Panc1 (cell line): ENCODE results near the gene BFSP1. TPM values are rescaled to one million over a fixed set of nuclear protein-coding genes. Genes with fewer than 3 reads are reported as not detected.

ENCODE experiments used
- ATAC-seq: fragments of 200-7000 bp; cut with Tn5 transposase; 2 replicates; pipeline ENCODE4 v1.9.1; 2020; ENCODE audit warnings: mild to moderate bottlenecking, moderate library complexity
- BruUV-seq: library from RNA; stranded (reverse); fragments of 400-500 nt; replicated peaks from 2 replicates; lab custom pipeline; 2021; lab: Mats Ljungman, UMichigan
- CTCF ChIA-PET: fragments of 300-600 bp; sonication (Branson Sonifier 250); formaldehyde crosslinking; loops from one replicate; lab custom pipeline; 2022; ENCODE audit warnings: antibody characterized with exemption; lab: Charles Lee
- POLR2A ChIA-PET: fragments of 300-600 bp; sonication (Branson Sonifier 250); formaldehyde crosslinking; loops from one replicate; lab custom pipeline; 2022; ENCODE audit warnings: antibody characterized with exemption; lab: Charles Lee
- DNase-seq: peaks from one replicate; pipeline ENCODE4 v3.0.0-alpha.2; 2010; ENCODE audit warnings: low read depth, low spot score
- H3K27ac ChIP-seq: 2 replicates; pipeline ENCODE4 v1.5.1; 2011; ENCODE audit warnings: mild to moderate bottlenecking, low read length, inconsistent platforms
- H3K27me3 ChIP-seq: fragments of 200-500 bp; sonication (Bioruptor generic); 2 replicates; pipeline ENCODE4 v1.6.0; 2014; ENCODE audit warnings: low read length, inconsistent platforms; ENCODE audit not compliant: control insufficient read depth, insufficient read depth
- H3K36me3 ChIP-seq: fragments of 200-500 bp; sonication (Bioruptor generic); 2 replicates; pipeline ENCODE4 v1.5.1; 2014; ENCODE audit warnings: inconsistent platforms, mild to moderate bottlenecking, low read length, moderate library complexity; ENCODE audit not compliant: control insufficient read depth, insufficient read depth
- H3K4me1 ChIP-seq: 2 replicates; pipeline ENCODE4 v1.5.1; 2011; ENCODE audit warnings: inconsistent platforms, mild to moderate bottlenecking, low read length, moderate library complexity; ENCODE audit not compliant: control insufficient read depth, insufficient read depth
- H3K4me3 ChIP-seq, 2 experiments: 2 replicates each; pipeline ENCODE4 v1.5.1; 2011 to 2012; ENCODE audit warnings: low read depth in 2 of 2, low read length in 2 of 2, mild to moderate bottlenecking in 2 of 2, inconsistent platforms in 1 of 2, moderate library complexity in 1 of 2
- H3K9me3 ChIP-seq: fragments of 200-500 bp; sonication (Bioruptor generic); 2 replicates; pipeline ENCODE4 v1.5.1; 2014; ENCODE audit warnings: low read depth, mild to moderate bottlenecking, inconsistent platforms, low read length, moderate library complexity; ENCODE audit not compliant: control insufficient read depth, insufficient read depth
- POLR2AphosphoS5 ChIP-seq: IDR thresholded peaks from 2 replicates; pipeline ENCODE4 v1.6.1; 2012; ENCODE audit warnings: mild to moderate bottlenecking, low read depth, low read length, moderate library complexity
- SIN3A ChIP-seq: IDR thresholded peaks from 2 replicates; pipeline ENCODE4 v1.6.1; 2012; ENCODE audit warnings: low read depth, mild to moderate bottlenecking, low read length, moderate library complexity, borderline replicate concordance; ENCODE audit not compliant: insufficient read depth
- TCF7L2 ChIP-seq: IDR thresholded peaks from 2 replicates; pipeline ENCODE4 v1.6.1; 2011; ENCODE audit warnings: mild to moderate bottlenecking, low read depth, low read length, inconsistent platforms
- in situ Hi-C: cut with HindIII; loops from 2 replicates; pipeline ENCODE4 v1.10.0; 2016; ENCODE audit warnings: low sequenced_read_pairs, low pct_unique_long_range_greater_than_20kb
- intact Hi-C: fragments of 100-400 bp; cut with micrococcal nuclease; formaldehyde crosslinking; loops from one replicate; pipeline ENCODE4 v1.10.0; 2022; ENCODE audit not compliant: unreplicated experiment
- total RNA-seq: library from RNA; stranded (reverse); gene quantifications from one replicate; pipeline ENCODE4 v1.2.1, GENCODE V29; 2021; ENCODE audit not compliant: unreplicated experiment
- TF ChIP-seq, protein P1 (sequence below), 2 experiments: IDR thresholded peaks; 2 replicates each; pipeline ENCODE4 v1.6.1; 2011 to 2012; ENCODE audit warnings: low read depth in 2 of 2, control low read depth in 1 of 2, low read length in 1 of 2, mild to moderate bottlenecking in 1 of 2, moderate library complexity in 1 of 2; ENCODE audit not compliant: insufficient read depth in 1 of 2
- TF ChIP-seq, protein P2 (sequence below): fragments of 450-650 bp; IDR thresholded peaks from 2 replicates; pipeline ENCODE4 v1.5.1; 2017; ENCODE audit warnings: mild to moderate bottlenecking

BFSP1 gene
- total RNA-seq, 1 experiment from 2014 or later = 6.9 TPM

DNA sequence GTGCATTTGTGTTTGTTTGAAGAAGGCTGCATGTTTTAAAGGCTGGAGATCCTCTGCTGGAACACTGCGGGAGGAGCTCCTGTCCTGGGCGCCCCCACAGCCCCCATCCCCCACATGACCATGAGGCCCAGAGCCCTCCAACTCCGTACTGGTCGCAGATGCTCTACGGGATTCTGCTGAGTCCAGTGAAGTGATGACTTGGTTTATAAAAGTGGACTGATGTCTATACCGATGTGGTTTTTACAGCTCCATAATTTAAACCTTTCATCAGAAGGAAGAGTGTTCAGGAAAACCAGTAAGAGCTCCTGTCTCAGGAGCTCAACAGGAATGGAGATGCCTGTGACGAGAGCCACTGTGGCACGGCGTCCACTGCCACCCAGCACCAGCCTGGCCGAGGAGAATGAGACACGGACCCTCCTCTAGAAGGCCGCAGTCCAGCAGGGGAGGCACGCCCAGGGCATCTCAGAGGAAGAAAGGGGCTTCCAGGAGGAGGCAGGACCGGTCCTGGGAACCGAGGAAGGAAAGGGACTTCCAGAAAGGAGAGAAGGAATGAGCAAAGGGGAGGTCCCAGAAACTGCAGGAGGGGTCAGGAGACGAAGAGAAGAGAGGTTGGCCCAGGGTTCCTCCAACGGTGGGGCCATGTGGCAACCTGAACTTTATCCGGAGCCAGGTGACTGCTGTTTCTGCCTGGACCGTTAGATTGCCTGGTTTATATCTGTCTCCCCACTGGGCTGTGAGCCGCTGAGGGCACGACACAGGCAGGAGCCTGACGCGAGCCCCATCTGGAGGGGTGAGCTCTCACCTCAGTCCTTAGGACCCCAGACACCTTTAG lies 26.9 kb downstream of the BFSP1 start:
- Histone ChIP-seq H3K27me3 (no peaks in the 10 kb centered on the region), H3K27ac (peak overlapping the region; percentile 79), H3K4me3 (peak overlapping the region; percentile 36 to 54), H3K36me3 (no peaks in the 10 kb centered on the region), H3K4me1 (peaks cover 13% of the 10 kb centered on the region; the same call in 1 of the 2 replicates), H3K9me3 (no peaks in the 10 kb centered on the region)
- BruUV-seq = no TSS peak
- ATAC-seq = peak; percentile 75
- in situ Hi-C loops = no loop called here
- intact Hi-C loops = loop anchor here (10.0 kb wide), 1 partner anchor 491 kb away; no protein-coding TSS in a partner anchor
- TF ChIP-seq, protein P1, sequence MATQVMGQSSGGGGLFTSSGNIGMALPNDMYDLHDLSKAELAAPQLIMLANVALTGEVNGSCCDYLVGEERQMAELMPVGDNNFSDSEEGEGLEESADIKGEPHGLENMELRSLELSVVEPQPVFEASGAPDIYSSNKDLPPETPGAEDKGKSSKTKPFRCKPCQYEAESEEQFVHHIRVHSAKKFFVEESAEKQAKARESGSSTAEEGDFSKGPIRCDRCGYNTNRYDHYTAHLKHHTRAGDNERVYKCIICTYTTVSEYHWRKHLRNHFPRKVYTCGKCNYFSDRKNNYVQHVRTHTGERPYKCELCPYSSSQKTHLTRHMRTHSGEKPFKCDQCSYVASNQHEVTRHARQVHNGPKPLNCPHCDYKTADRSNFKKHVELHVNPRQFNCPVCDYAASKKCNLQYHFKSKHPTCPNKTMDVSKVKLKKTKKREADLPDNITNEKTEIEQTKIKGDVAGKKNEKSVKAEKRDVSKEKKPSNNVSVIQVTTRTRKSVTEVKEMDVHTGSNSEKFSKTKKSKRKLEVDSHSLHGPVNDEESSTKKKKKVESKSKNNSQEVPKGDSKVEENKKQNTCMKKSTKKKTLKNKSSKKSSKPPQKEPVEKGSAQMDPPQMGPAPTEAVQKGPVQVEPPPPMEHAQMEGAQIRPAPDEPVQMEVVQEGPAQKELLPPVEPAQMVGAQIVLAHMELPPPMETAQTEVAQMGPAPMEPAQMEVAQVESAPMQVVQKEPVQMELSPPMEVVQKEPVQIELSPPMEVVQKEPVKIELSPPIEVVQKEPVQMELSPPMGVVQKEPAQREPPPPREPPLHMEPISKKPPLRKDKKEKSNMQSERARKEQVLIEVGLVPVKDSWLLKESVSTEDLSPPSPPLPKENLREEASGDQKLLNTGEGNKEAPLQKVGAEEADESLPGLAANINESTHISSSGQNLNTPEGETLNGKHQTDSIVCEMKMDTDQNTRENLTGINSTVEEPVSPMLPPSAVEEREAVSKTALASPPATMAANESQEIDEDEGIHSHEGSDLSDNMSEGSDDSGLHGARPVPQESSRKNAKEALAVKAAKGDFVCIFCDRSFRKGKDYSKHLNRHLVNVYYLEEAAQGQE (IDR thresholded peaks at IDR 0.05; ENCODE audit: insufficient read depth in 1 of 2, low read depth in 2 of 2, low read length in 1 of 2) = no peak
- TF ChIP-seq POLR2AphosphoS5 (no peak), SIN3A (no peak), TCF7L2 (no peak)
- TF ChIP-seq, protein P2, sequence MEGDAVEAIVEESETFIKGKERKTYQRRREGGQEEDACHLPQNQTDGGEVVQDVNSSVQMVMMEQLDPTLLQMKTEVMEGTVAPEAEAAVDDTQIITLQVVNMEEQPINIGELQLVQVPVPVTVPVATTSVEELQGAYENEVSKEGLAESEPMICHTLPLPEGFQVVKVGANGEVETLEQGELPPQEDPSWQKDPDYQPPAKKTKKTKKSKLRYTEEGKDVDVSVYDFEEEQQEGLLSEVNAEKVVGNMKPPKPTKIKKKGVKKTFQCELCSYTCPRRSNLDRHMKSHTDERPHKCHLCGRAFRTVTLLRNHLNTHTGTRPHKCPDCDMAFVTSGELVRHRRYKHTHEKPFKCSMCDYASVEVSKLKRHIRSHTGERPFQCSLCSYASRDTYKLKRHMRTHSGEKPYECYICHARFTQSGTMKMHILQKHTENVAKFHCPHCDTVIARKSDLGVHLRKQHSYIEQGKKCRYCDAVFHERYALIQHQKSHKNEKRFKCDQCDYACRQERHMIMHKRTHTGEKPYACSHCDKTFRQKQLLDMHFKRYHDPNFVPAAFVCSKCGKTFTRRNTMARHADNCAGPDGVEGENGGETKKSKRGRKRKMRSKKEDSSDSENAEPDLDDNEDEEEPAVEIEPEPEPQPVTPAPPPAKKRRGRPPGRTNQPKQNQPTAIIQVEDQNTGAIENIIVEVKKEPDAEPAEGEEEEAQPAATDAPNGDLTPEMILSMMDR = no peak
- ChIA-PET CTCF (interaction anchor here (0.6 to 1.8 kb wide), 7 partner anchors 9 to 463 kb away, joined by 4 to 7 read pairs (median 5); no protein-coding TSS in a partner anchor), POLR2A (no interaction called here)
- DNase-seq = no peak

DNA sequence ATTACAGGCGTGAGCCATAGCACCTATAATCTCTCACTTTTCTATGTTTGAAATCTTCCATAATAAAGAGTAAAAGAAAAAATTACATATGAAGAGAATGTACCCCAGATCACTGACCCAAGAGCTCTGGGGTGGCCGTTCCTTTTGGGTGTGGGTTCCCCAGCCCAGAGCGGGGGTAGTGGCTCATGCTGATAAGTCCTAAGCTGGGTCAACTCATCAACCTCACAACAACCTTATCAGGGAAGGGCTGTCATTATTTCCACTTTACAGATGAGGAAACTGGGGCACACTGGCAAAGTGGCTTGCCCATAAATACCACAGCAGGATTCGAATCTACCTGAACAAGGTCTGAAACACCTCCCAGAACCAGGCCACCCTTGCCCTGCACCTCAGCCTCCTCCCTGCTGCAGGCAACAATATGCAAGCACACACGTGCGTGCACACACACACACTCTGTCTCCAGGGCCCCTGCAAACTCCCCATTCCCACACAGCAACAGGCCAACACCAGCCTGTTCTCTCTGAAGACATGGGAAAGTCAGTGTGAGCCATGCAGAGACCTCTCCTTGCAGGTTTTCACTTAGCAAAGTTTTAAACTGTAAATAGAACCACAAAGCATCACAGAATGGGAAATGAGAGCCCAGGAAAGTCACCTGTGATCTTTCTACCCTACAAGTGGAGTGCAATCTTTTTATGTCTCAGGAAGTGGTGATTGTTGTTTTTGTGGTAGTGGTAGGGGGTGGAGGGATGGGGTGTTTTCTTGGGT lies 27.7 kb downstream of the BFSP1 start:
- intact Hi-C loops (loop anchor here (10.0 kb wide), 1 partner anchor 491 kb away; no protein-coding TSS in a partner anchor), in situ Hi-C loops (no loop called here)
- H3K4me3 ChIP-seq = no peak overlapping the region
- no peaks in the 10 kb centered on the region for H3K27me3 ChIP-seq
- no peak for TF ChIP-seq POLR2AphosphoS5
- TF ChIP-seq, protein P2 = no peak
- ATAC-seq = no peak
- H3K9me3 ChIP-seq = no peaks in the 10 kb centered on the region
- ChIA-PET POLR2A (no interaction called here), CTCF (interaction anchor here (0.6 to 1.8 kb wide), 4 partner anchors 79 to 463 kb away, joined by 4 to 7 read pairs (median 6); no protein-coding TSS in a partner anchor)
- DNase-seq = no peak
- H3K36me3 ChIP-seq = no peaks in the 10 kb centered on the region
- H3K4me1 ChIP-seq = peaks cover 13% of the 10 kb centered on the region; the same call in 1 of the 2 replicates
- no peak overlapping the region for H3K27ac ChIP-seq
- BruUV-seq = no TSS peak
